GM23248 (cell line): ENCODE measurements around the gene PHKG2.

Source experiments
- EZH2 ChIP-seq: fragments of 200-600 bp; sonication (generic); IDR thresholded peaks from 2 replicates; pipeline ENCODE4 v1.6.1; 2018; ENCODE audit warnings: antibody characterized with exemption, mild to moderate bottlenecking; ENCODE audit not compliant: insufficient read depth, poor library complexity, severe bottlenecking
- EZH2phosphoT487 ChIP-seq: fragments of 200-600 bp; sonication (generic); IDR thresholded peaks from 2 replicates; pipeline ENCODE4 v1.6.1; 2018; ENCODE audit warnings: antibody characterized with exemption, moderate library complexity, mild to moderate bottlenecking, low read depth; ENCODE audit not compliant: insufficient read depth

- TF ChIP-seq EZH2 (no peak), EZH2phosphoT487 (no peak)
Measured at GRCh38 chr16:30766206-30766932, 18.1 kb downstream of the PHKG2 start.
